GM12878 (cell line): ENCODE results near the gene SNX19. TPM values are rescaled to one million over a fixed set of nuclear protein-coding genes. Genes with fewer than 3 reads are reported as not detected.

ENCODE experiments used
- ATAC-seq: fragments of 200-7000 bp; cut with Tn5 transposase; 3 replicates; pipeline ENCODE4 v1.9.1; 2020; ENCODE audit warnings: mild to moderate bottlenecking, moderate library complexity
- BruUV-seq: library from RNA; stranded (reverse); fragments of 400-500 nt; replicated peaks from 2 replicates; lab custom pipeline; 2021; lab: Mats Ljungman, UMichigan
- CTCF ChIA-PET: fragments of 300-600 bp; sonication (Branson Sonifier 250); formaldehyde crosslinking; extraction: SDS; loops from one replicate; lab custom pipeline; 2021; ENCODE audit warnings: inconsistent platforms; lab: Yijun Ruan, JAX
- POLR2A ChIA-PET: fragments of 350-600 bp; formaldehyde crosslinking; extraction: SDS; loops from one replicate; lab custom pipeline; 2021; ENCODE audit warnings: inconsistent platforms; lab: Charles Lee
- RAD21 ChIA-PET: fragments of 300-600 bp; sonication (Branson Sonifier 250); formaldehyde crosslinking; loops from one replicate; lab custom pipeline; 2023; ENCODE audit warnings: antibody characterized with exemption; ENCODE audit not compliant: unreplicated experiment; lab: Charles Lee
- SMC1A ChIA-PET: fragments of 300-600 bp; sonication (Branson Sonifier 250); formaldehyde crosslinking; loops from one replicate; lab custom pipeline; 2023; ENCODE audit not compliant: unreplicated experiment, uncharacterized antibody; lab: Charles Lee
- DNase-seq: peaks from one replicate; pipeline ENCODE4 v3.0.0-alpha.2; 2011; ENCODE audit warnings: low read depth, low spot score
- FAIRE-seq: peaks from 3 replicates; lab custom pipeline; 2011; peaks lifted over from hg19 to GRCh38; lab: Jason Lieb, UNC
- H2AFZ ChIP-seq: 2 replicates; pipeline ENCODE4 v1.6.0; 2011; ENCODE audit warnings: low read depth, low read length, control low read depth; ENCODE audit not compliant: control insufficient read depth
- H3K27ac ChIP-seq: 2 replicates; pipeline ENCODE4 v1.5.1; 2011; ENCODE audit warnings: control low read depth; ENCODE audit not compliant: control insufficient read depth, insufficient read depth
- H3K27me3 ChIP-seq, 2 experiments: replicated peaks in 1 of 2; 2 replicates each; pipeline versions ENCODE4 v1.6.0 to v1.6.1; 2011; ENCODE audit warnings: low read length in 1 of 2; ENCODE audit not compliant: control insufficient read depth in 2 of 2, insufficient read depth in 2 of 2
- H3K36me3 ChIP-seq, 2 experiments: 2 replicates each; pipeline ENCODE4 v1.5.1; 2011; ENCODE audit warnings: low read length in 1 of 2; ENCODE audit not compliant: control insufficient read depth in 2 of 2, insufficient read depth in 2 of 2
- H3K4me1 ChIP-seq: 2 replicates; pipeline ENCODE4 v1.6.1; 2011; ENCODE audit warnings: mild to moderate bottlenecking, low read length, moderate library complexity, mixed read lengths; ENCODE audit not compliant: control insufficient read depth, insufficient read depth
- H3K4me2 ChIP-seq: 2 replicates; pipeline ENCODE4 v1.6.0; 2011; ENCODE audit warnings: control low read depth; ENCODE audit not compliant: control insufficient read depth, insufficient read depth
- H3K4me3 ChIP-seq: fragments of 200-600 bp; sonication (generic); 2 replicates; pipeline ENCODE4 v1.5.1; 2016
- H3K79me2 ChIP-seq: 2 replicates; pipeline ENCODE4 v1.6.0; 2011; ENCODE audit warnings: low read length; ENCODE audit not compliant: control insufficient read depth, insufficient read depth
- H3K9ac ChIP-seq: 2 replicates; pipeline ENCODE4 v1.8.0; 2011; ENCODE audit warnings: low read length, control low read depth, mixed read lengths; ENCODE audit not compliant: control insufficient read depth, insufficient read depth
- H3K9me3 ChIP-seq: replicated peaks from 3 replicates; pipeline ENCODE4 v1.5.1; 2011; ENCODE audit warnings: mild to moderate bottlenecking, low read length; ENCODE audit not compliant: control insufficient read depth, insufficient read depth
- H4K20me1 ChIP-seq: 2 replicates; pipeline ENCODE4 v1.6.0; 2011; ENCODE audit not compliant: control insufficient read depth, insufficient read depth
- ASH2L ChIP-seq: fragments of 300-600, 200-600 bp; sonication (generic); IDR thresholded peaks from 2 replicates; pipeline ENCODE4 v1.6.1; 2017; ENCODE audit warnings: low read depth, mild to moderate bottlenecking, borderline replicate concordance
- CHD2 ChIP-seq: IDR thresholded peaks from 2 replicates; pipeline ENCODE4 v1.6.1; 2011; ENCODE audit warnings: low read depth, low read length, improper control_type of control experiment, borderline replicate concordance
- EGR1 ChIP-seq, 2 experiments: IDR thresholded peaks; 1 replicate in 1 of 2; 2 replicates in 1 of 2; pipeline ENCODE4 v1.6.1; 2011 to 2012; ENCODE audit warnings: low read depth in 2 of 2, low read length in 2 of 2, borderline replicate concordance in 1 of 2, mild to moderate bottlenecking in 1 of 2, moderate library complexity in 1 of 2
- ESRRA ChIP-seq: IDR thresholded peaks from 2 replicates; pipeline ENCODE4 v1.6.1; 2012; ENCODE audit warnings: mild to moderate bottlenecking, low read length, improper control_type of control experiment
- KLF5 ChIP-seq: fragments of 450-650 bp; IDR thresholded peaks from 2 replicates; pipeline ENCODE4 v1.6.1; 2014; ENCODE audit warnings: mild to moderate bottlenecking; ENCODE audit not compliant: partially characterized antibody
- LARP7 ChIP-seq: fragments of 450-650 bp; IDR thresholded peaks from 2 replicates; pipeline ENCODE4 v1.6.1; 2017; ENCODE audit warnings: mild to moderate bottlenecking
- NFXL1 ChIP-seq: fragments of 450-650 bp; IDR thresholded peaks from 2 replicates; pipeline ENCODE4 v1.6.1; 2017; ENCODE audit warnings: antibody characterized with exemption, mild to moderate bottlenecking, borderline replicate concordance
- RFX5 ChIP-seq: IDR thresholded peaks from 2 replicates; pipeline ENCODE4 v1.6.1; 2011; ENCODE audit warnings: low read depth, low read length, improper control_type of control experiment
- SIX5 ChIP-seq: IDR thresholded peaks from 2 replicates; pipeline ENCODE4 v1.6.1; 2011; ENCODE audit warnings: mild to moderate bottlenecking, low read depth, low read length, moderate library complexity; ENCODE audit not compliant: severe bottlenecking
- SMARCA5 ChIP-seq: fragments of 450-650 bp; IDR thresholded peaks from 2 replicates; pipeline ENCODE4 v1.6.1; 2017; ENCODE audit warnings: mild to moderate bottlenecking
- SP1 ChIP-seq: IDR thresholded peaks from one replicate; pipeline ENCODE4 v1.6.1; 2011; ENCODE audit warnings: low read depth, low read length
- ZNF217 ChIP-seq: fragments of 450-650 bp; IDR thresholded peaks from 2 replicates; pipeline ENCODE4 v1.6.1; 2017; ENCODE audit warnings: antibody characterized with exemption, mild to moderate bottlenecking
- WGBS: methylation state at CpG from one replicate; pipeline ENCODE4 v1.1.6; 2016; ENCODE audit warnings: low lambda C conversion rate; ENCODE audit not compliant: insufficient replicate concordance, insufficient coverage; ENCODE audit errors: missing lambda C conversion rate; 5-methylcytosine and 5-hydroxymethylcytosine counted together
- in situ Hi-C: fragments of 300-500 bp; cut with MboI; formaldehyde crosslinking; loops from 9 replicates; pipeline ENCODE4 v1.14.3; 2018; ENCODE audit warnings: mixed read lengths
- intact Hi-C: fragments of 100-400 bp; cut with micrococcal nuclease; formaldehyde crosslinking; loops from one replicate; pipeline ENCODE4 v1.14.2; 2022; ENCODE audit not compliant: unreplicated experiment
- polyA plus RNA-seq, 11 experiments: library from polyadenylated mRNA; depleted of rRNA in 4 of 11; unstranded in 6 of 11; stranded (reverse) in 5 of 11; fragments of >200 nt; fragmentation: Nextera tagmentation in 4 of 11; fragmentation: Illumina TruSeq in 1 of 11; extraction: Ambion mirVana in 4 of 11; extraction: Trizol in 1 of 11; gene quantifications; 1 replicate in 1 of 11; 2 replicates in 10 of 11; pipeline versions ENCODE4 v1.2.1 to v1.2.3, GENCODE V29; 2011 to 2016; ENCODE audit warnings: inconsistent platforms in 2 of 11, missing spikeins in 2 of 11, low read depth in 1 of 11
- total RNA-seq, 4 experiments: library from RNA; depleted of rRNA in 3 of 4; stranded (reverse); fragments of >200 nt in 3 of 4; fragmentation: Illumina TruSeq in 1 of 4; extraction: Trizol in 1 of 4; gene quantifications; 2 replicates each; pipeline versions ENCODE4 v1.2.1 to v1.2.3, GENCODE V29; 2013 to 2021
- TF ChIP-seq, protein P1 (sequence below): IDR thresholded peaks from 2 replicates; pipeline ENCODE4 v1.6.1; 2011; ENCODE audit warnings: mild to moderate bottlenecking, low read depth, low read length, moderate library complexity; ENCODE audit not compliant: insufficient replicate concordance
- TF ChIP-seq, protein P2 (sequence below): fragments of 450-650 bp; IDR thresholded peaks from 2 replicates; pipeline ENCODE4 v1.6.1; 2017; ENCODE audit warnings: mild to moderate bottlenecking

SNX19 gene
- total and polyA plus RNA-seq, 10 of the 15 experiments (the other 5 are each of a cell fraction or from before 2014, with no cell fraction given): 3.0 to 46.9 (median 30.4) TPM

GRCh38 chr11:130908061-130908460, 8.2 kb downstream of the SNX19 start:
- intact Hi-C loops: no loop called here
- in situ Hi-C loops: no loop called here
- peaks cover 3 to 26% of the 10 kb centered on the region in 2 experiments for H3K36me3 ChIP-seq
- ChIA-PET POLR2A (no interaction called here), CTCF (interaction anchor here (1.1 to 4.3 kb wide), 3 partner anchors 8 to 13 kb away, joined by 5 to 26 read pairs (median 6); partner anchors contain the start of gene SNX19), SMC1A (no interaction called here), RAD21 (no interaction called here)
- H2AFZ ChIP-seq: no peak overlapping the region
- ATAC-seq (no peak), FAIRE-seq (no peak), DNase-seq (no peak)
- 74% methylated on average over 6 of the region's 6 CpGs for WGBS
- H4K20me1 ChIP-seq: no peaks in the 10 kb centered on the region
- no peak overlapping the region for H3K4me3 ChIP-seq
- no peak overlapping the region for H3K9ac ChIP-seq
- H3K27me3 ChIP-seq: no peaks in the 10 kb centered on the region
- no peak overlapping the region for H3K27ac ChIP-seq
- H3K79me2 ChIP-seq: no peaks in the 10 kb centered on the region
- no peak overlapping the region for H3K4me2 ChIP-seq
- no peaks in the 10 kb centered on the region for H3K4me1 ChIP-seq
- no TSS peak for BruUV-seq
- H3K9me3 ChIP-seq: no peaks in the 10 kb centered on the region
- TF ChIP-seq ASH2L: no peak
- no peak for TF ChIP-seq RFX5
- TF ChIP-seq, protein P1, sequence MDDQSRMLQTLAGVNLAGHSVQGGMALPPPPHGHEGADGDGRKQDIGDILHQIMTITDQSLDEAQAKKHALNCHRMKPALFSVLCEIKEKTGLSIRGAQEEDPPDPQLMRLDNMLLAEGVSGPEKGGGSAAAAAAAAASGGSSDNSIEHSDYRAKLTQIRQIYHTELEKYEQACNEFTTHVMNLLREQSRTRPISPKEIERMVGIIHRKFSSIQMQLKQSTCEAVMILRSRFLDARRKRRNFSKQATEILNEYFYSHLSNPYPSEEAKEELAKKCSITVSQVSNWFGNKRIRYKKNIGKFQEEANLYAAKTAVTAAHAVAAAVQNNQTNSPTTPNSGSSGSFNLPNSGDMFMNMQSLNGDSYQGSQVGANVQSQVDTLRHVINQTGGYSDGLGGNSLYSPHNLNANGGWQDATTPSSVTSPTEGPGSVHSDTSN: no peak

DNA sequence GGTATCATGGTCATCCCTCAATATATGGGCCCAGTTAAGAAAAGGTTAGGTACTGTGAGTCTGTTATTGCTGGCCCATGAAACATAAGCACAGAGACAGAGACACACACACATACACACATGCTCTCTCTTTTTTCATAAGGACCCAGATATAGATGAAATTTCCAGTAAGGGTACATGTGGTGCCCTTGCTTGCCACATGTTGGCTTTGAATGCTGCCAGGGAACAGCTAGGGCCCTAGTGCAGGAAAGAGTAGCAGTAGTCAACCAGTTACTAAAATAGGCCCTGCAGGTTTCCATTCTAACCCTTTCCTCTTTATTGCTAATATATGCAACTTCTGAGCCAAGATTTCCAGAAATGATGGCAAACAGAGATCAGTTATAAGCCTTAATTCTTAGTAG, 9.1 kb downstream of the SNX19 start:
- ChIA-PET POLR2A (no interaction called here), CTCF (interaction anchor here (2.2 to 4.3 kb wide), 2 partner anchors 9 to 13 kb away, joined by 6 to 26 read pairs; partner anchors contain the start of gene SNX19), SMC1A (interaction anchor here (1.2 kb wide), 1 partner anchor 13 kb away, joined by 3 read pairs; no protein-coding TSS in a partner anchor), RAD21 (no interaction called here)
- Histone ChIP-seq H3K36me3 (peaks cover 3 to 26% of the 10 kb centered on the region in 2 experiments), H3K27ac (no peak overlapping the region), H3K9me3 (no peaks in the 10 kb centered on the region), H3K4me3 (no peak overlapping the region), H3K4me2 (no peak overlapping the region), H2AFZ (no peak overlapping the region), H4K20me1 (no peaks in the 10 kb centered on the region), H3K79me2 (no peaks in the 10 kb centered on the region), H3K9ac (no peak overlapping the region), H3K27me3 (no peaks in the 10 kb centered on the region), H3K4me1 (no peaks in the 10 kb centered on the region)
- ATAC-seq (no peak), FAIRE-seq (no peak), DNase-seq (no peak)
- BruUV-seq: no TSS peak
- in situ Hi-C loops: no loop called here
- intact Hi-C loops: no loop called here
- TF ChIP-seq SP1 (no peak), EGR1 (IDR thresholded peaks at IDR 0.05; ENCODE audit: borderline replicate concordance in 1 of 2, low read depth in 2 of 2, low read length in 2 of 2) (no peak), NFXL1 (no peak), SMARCA5 (no peak), LARP7 (no peak), KLF5 (no peak), CHD2 (no peak), ZNF217 (no peak), SIX5 (no peak), ESRRA (no peak)
- TF ChIP-seq, protein P2, sequence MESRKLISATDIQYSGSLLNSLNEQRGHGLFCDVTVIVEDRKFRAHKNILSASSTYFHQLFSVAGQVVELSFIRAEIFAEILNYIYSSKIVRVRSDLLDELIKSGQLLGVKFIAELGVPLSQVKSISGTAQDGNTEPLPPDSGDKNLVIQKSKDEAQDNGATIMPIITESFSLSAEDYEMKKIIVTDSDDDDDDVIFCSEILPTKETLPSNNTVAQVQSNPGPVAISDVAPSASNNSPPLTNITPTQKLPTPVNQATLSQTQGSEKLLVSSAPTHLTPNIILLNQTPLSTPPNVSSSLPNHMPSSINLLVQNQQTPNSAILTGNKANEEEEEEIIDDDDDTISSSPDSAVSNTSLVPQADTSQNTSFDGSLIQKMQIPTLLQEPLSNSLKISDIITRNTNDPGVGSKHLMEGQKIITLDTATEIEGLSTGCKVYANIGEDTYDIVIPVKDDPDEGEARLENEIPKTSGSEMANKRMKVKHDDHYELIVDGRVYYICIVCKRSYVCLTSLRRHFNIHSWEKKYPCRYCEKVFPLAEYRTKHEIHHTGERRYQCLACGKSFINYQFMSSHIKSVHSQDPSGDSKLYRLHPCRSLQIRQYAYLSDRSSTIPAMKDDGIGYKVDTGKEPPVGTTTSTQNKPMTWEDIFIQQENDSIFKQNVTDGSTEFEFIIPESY: no peak
